ENCODE measurements around the gene ADGRE1.

DNA sequence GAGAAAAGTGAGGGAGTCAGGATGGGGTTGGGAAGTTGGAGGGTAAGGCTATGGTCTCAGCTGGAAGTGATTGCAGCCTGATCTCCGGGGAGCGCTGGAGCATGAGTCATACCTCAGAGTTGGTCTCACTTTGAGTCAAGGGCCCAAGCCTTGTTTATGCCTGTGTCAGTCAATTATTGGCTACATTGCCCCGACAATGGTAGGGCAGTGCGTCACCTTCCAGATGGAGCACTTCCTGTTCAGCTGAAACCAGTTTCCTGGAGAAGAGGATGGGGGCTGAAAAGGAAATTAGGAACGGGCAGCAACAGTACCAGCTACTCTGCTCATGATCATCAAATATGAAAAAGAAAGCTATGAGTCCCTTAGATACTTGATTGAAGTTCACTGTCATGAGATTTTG lies 60.4 kb downstream of the ADGRE1 start:
- TF ChIP-seq, protein P1, sequence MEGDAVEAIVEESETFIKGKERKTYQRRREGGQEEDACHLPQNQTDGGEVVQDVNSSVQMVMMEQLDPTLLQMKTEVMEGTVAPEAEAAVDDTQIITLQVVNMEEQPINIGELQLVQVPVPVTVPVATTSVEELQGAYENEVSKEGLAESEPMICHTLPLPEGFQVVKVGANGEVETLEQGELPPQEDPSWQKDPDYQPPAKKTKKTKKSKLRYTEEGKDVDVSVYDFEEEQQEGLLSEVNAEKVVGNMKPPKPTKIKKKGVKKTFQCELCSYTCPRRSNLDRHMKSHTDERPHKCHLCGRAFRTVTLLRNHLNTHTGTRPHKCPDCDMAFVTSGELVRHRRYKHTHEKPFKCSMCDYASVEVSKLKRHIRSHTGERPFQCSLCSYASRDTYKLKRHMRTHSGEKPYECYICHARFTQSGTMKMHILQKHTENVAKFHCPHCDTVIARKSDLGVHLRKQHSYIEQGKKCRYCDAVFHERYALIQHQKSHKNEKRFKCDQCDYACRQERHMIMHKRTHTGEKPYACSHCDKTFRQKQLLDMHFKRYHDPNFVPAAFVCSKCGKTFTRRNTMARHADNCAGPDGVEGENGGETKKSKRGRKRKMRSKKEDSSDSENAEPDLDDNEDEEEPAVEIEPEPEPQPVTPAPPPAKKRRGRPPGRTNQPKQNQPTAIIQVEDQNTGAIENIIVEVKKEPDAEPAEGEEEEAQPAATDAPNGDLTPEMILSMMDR (conservative IDR thresholded peaks at IDR 0.05; ENCODE audit: low read depth in 2 of 2): no peak
- TF ChIP-seq JUNB (IDR thresholded peaks at IDR 0.05; ENCODE audit: unreplicated experiment) (no peak), NANOG (IDR thresholded peaks at IDR 0.05; ENCODE audit: borderline replicate concordance) (no peak), POLR2AphosphoS5 (IDR thresholded peaks at IDR 0.05; ENCODE audit: low read depth) (no peak), EZH2 (IDR thresholded peaks at IDR 0.05; ENCODE audit: low read depth, unreplicated experiment) (no peak), ZNF114 (CRISPR knock-in tag; IDR thresholded peaks at IDR 0.05) (no peak)
- TF ChIP-seq, protein P2, sequence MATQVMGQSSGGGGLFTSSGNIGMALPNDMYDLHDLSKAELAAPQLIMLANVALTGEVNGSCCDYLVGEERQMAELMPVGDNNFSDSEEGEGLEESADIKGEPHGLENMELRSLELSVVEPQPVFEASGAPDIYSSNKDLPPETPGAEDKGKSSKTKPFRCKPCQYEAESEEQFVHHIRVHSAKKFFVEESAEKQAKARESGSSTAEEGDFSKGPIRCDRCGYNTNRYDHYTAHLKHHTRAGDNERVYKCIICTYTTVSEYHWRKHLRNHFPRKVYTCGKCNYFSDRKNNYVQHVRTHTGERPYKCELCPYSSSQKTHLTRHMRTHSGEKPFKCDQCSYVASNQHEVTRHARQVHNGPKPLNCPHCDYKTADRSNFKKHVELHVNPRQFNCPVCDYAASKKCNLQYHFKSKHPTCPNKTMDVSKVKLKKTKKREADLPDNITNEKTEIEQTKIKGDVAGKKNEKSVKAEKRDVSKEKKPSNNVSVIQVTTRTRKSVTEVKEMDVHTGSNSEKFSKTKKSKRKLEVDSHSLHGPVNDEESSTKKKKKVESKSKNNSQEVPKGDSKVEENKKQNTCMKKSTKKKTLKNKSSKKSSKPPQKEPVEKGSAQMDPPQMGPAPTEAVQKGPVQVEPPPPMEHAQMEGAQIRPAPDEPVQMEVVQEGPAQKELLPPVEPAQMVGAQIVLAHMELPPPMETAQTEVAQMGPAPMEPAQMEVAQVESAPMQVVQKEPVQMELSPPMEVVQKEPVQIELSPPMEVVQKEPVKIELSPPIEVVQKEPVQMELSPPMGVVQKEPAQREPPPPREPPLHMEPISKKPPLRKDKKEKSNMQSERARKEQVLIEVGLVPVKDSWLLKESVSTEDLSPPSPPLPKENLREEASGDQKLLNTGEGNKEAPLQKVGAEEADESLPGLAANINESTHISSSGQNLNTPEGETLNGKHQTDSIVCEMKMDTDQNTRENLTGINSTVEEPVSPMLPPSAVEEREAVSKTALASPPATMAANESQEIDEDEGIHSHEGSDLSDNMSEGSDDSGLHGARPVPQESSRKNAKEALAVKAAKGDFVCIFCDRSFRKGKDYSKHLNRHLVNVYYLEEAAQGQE (IDR thresholded peaks at IDR 0.05; ENCODE audit: unreplicated experiment): no peak

All from GM23338 (cell line).